Stimulated activated CD8-positive, alpha-beta memory T cell treated with anti-CD3 and anti-CD28 coated beads, Interleukin-15, amount 100 ng/mL, for 24 hours (primary cell): Measurements from ENCODE around the gene RIN3.
A peak's percentile ranks its signal among the peaks of the same experiment; 100 is the strongest.
"Not testable (repeated sequence)": the region's sequence is repeated elsewhere in the genome, so short reads cannot be mapped to it uniquely, and the experiment has no call there.

Experiments
- DNase-seq: peaks from one replicate; pipeline ENCODE4 v3.0.0-alpha.2; 2020; ENCODE audit warnings: low read depth

The RIN3 gene

GRCh38 chr14:92665661-92666110, 152.1 kb downstream of the RIN3 start:
- no peak for DNase-seq

- no peak for DNase-seq
Measured at GRCh38 chr14:92666251-92666650, 152.7 kb downstream of the RIN3 start.

GRCh38 chr14:92668276-92668973, 154.8 kb downstream of the RIN3 start:
- no peak for DNase-seq

GRCh38 chr14:92670160-92670559, 156.6 kb downstream of the RIN3 start:
- no peak for DNase-seq

- DNase-seq = no peak
Measured at GRCh38 chr14:92670643-92671366, 157.2 kb downstream of the RIN3 start.

- DNase-seq = no peak
Measured at GRCh38 chr14:92673601-92674150, 160.1 kb downstream of the RIN3 start.

GRCh38 chr14:92675421-92675820, 161.8 kb downstream of the RIN3 start:
- DNase-seq = no peak

- no peak for DNase-seq
Measured at GRCh38 chr14:92675976-92676375, 162.4 kb downstream of the RIN3 start.

- no peak for DNase-seq
Measured at GRCh38 chr14:92676403-92677086, 163.0 kb downstream of the RIN3 start.

- DNase-seq = peak; percentile 27
Measured at GRCh38 chr14:92677087-92677668, 163.6 kb downstream of the RIN3 start.

GRCh38 chr14:92677955-92678354, 164.4 kb downstream of the RIN3 start:
- no peak for DNase-seq

- DNase-seq = no peak
Measured at GRCh38 chr14:92678766-92679165, 165.2 kb downstream of the RIN3 start.

- DNase-seq = no peak
Measured at GRCh38 chr14:92679246-92679645, 165.7 kb downstream of the RIN3 start.

- DNase-seq = not testable (repeated sequence)
Measured at GRCh38 chr14:92680330-92680729, 166.7 kb downstream of the RIN3 start.

- DNase-seq = peak; percentile 50
Measured at GRCh38 chr14:92680781-92681650, 167.4 kb downstream of the RIN3 start.

GRCh38 chr14:92683041-92683440, 169.5 kb downstream of the RIN3 start:
- DNase-seq = no peak

- DNase-seq = no peak
Measured at GRCh38 chr14:92684801-92685560, 171.4 kb downstream of the RIN3 start.

GRCh38 chr14:92685784-92686355, 172.3 kb downstream of the RIN3 start:
- DNase-seq = no peak

- DNase-seq = no peak
Measured at GRCh38 chr14:92686411-92686899, 172.9 kb downstream of the RIN3 start.

GRCh38 chr14:92686900-92687427, 173.4 kb downstream of the RIN3 start:
- DNase-seq = peak; percentile 59
